H1 (cell line): ENCODE measurements around the gene MAD2L1BP. TPM values are rescaled to one million over a fixed set of nuclear protein-coding genes. Genes with fewer than 3 reads are reported as not detected.
A peak's percentile ranks its signal among the peaks of the same experiment; 100 is the strongest.

Experiments used
- CTCF ChIA-PET: fragments of 300-600 bp; sonication (Branson Sonifier 250); formaldehyde crosslinking; loops from one replicate; lab custom pipeline; 2021; ENCODE audit not compliant: partially characterized antibody; lab: Charles Lee
- POLR2A ChIA-PET: fragments of 300-600 bp; sonication (Branson Sonifier 250); formaldehyde crosslinking; loops from one replicate; lab custom pipeline; 2021; ENCODE audit warnings: inconsistent platforms; ENCODE audit not compliant: partially characterized antibody; lab: Charles Lee
- DNase-seq, 2 experiments: peaks; one replicate each; pipeline versions ENCODE4 v3.0.0 to v3.0.0-alpha.2; 2010 to 2022; ENCODE audit warnings: low spot score in 2 of 2, low read depth in 1 of 2, mixed read lengths in 1 of 2
- FAIRE-seq: peaks from 2 replicates; lab custom pipeline; 2011; peaks lifted over from hg19 to GRCh38; lab: Jason Lieb, UNC
- H2AFZ ChIP-seq: 2 replicates; pipeline ENCODE4 v1.8.1; 2012; ENCODE audit warnings: low read length, inconsistent platforms
- H2AK5ac ChIP-seq: 2 replicates; pipeline ENCODE4 v1.6.1; 2013; ENCODE audit warnings: low read depth, low read length
- H2BK120ac ChIP-seq: replicated peaks from 2 replicates; pipeline ENCODE3; 2013; ENCODE audit warnings: low read depth, low read length, inconsistent platforms
- H2BK12ac ChIP-seq: 2 replicates; pipeline ENCODE4 v1.6.1; 2013; ENCODE audit warnings: low read depth, low read length
- H2BK15ac ChIP-seq: 2 replicates; pipeline ENCODE4 v1.6.1; 2013; ENCODE audit warnings: low read length
- H2BK20ac ChIP-seq: 2 replicates; pipeline ENCODE4 v1.6.1; 2013; ENCODE audit warnings: low read length
- H2BK5ac ChIP-seq: 2 replicates; pipeline ENCODE4 v1.6.1; 2013; ENCODE audit warnings: low read depth, low read length
- H3K14ac ChIP-seq: 2 replicates; pipeline ENCODE4 v1.6.1; 2013; ENCODE audit warnings: inconsistent platforms; ENCODE audit not compliant: insufficient read length
- H3K18ac ChIP-seq: 2 replicates; pipeline ENCODE4 v1.6.1; 2013; ENCODE audit warnings: low read length; ENCODE audit errors: extremely low read depth
- H3K23ac ChIP-seq: 2 replicates; pipeline ENCODE4 v1.6.1; 2013; ENCODE audit warnings: inconsistent platforms; ENCODE audit not compliant: insufficient read length
- H3K23me2 ChIP-seq: 2 replicates; pipeline ENCODE4 v1.6.1; 2013; ENCODE audit warnings: low read depth, low read length
- H3K27ac ChIP-seq: 2 replicates; pipeline ENCODE4 v1.6.1; 2011; ENCODE audit warnings: low read depth, low read length, inconsistent platforms
- H3K27me3 ChIP-seq, 4 experiments: replicated peaks in 1 of 4; 1 replicate in 1 of 4; 2 replicates in 3 of 4; pipeline versions ENCODE4 v1.6.1 to v1.8.1; 2011 to 2013; ENCODE audit warnings: low read length in 3 of 4, mild to moderate bottlenecking in 3 of 4, inconsistent platforms in 2 of 4, mixed read lengths in 2 of 4, moderate library complexity in 1 of 4; ENCODE audit not compliant: control insufficient read depth in 3 of 4, insufficient read depth in 3 of 4; ENCODE audit errors: extremely low read depth in 1 of 4
- H3K36me3 ChIP-seq, 4 experiments: 2 replicates each; pipeline versions ENCODE4 v1.6.1 to v1.8.1; 2011 to 2013; ENCODE audit warnings: mild to moderate bottlenecking in 4 of 4, low read length in 3 of 4, moderate library complexity in 2 of 4, control low read depth in 1 of 4, inconsistent platforms in 1 of 4; ENCODE audit not compliant: insufficient read depth in 4 of 4, control insufficient read depth in 2 of 4
- H3K4ac ChIP-seq: replicated peaks from 2 replicates; pipeline ENCODE3; 2013; ENCODE audit warnings: low read length, low read depth, mixed read lengths, inconsistent platforms; ENCODE audit not compliant: insufficient read length
- H3K4me1 ChIP-seq, 4 experiments: replicated peaks in 1 of 4; 1 replicate in 1 of 4; 2 replicates in 3 of 4; pipeline versions ENCODE4 v1.6.1 to v1.8.1; 2011 to 2013; ENCODE audit warnings: low read length in 3 of 4, inconsistent platforms in 2 of 4, mixed read lengths in 1 of 4; ENCODE audit not compliant: insufficient read depth in 4 of 4, control insufficient read depth in 3 of 4
- H3K4me2 ChIP-seq, 2 experiments: 2 replicates each; pipeline versions ENCODE4 v1.6.1 to v1.8.1; 2011 to 2013; ENCODE audit warnings: low read depth in 2 of 2, low read length in 2 of 2, control low read depth in 1 of 2, inconsistent platforms in 1 of 2, mild to moderate bottlenecking in 1 of 2; ENCODE audit not compliant: insufficient read depth in 1 of 2
- H3K4me3 ChIP-seq, 4 experiments: fragments of 200-600, 300-600 bp in 1 of 4; sonication (generic), shearing (Covaris generic), sonication (Bioruptor Twin) in 1 of 4; 2 replicates each; pipeline versions ENCODE4 v1.5.1 to v1.8.1; 2011 to 2016; ENCODE audit warnings: low read length in 4 of 4, low read depth in 3 of 4, control low read depth in 2 of 4, inconsistent platforms in 2 of 4, mild to moderate bottlenecking in 2 of 4, mixed read lengths in 1 of 4, moderate library complexity in 1 of 4; ENCODE audit not compliant: insufficient read depth in 2 of 4; ENCODE audit errors: extremely low read depth in 1 of 4
- H3K56ac ChIP-seq: replicated peaks from 2 replicates; pipeline ENCODE3; 2013; ENCODE audit warnings: low read depth, mild to moderate bottlenecking, mixed read lengths, low read length, inconsistent platforms; ENCODE audit not compliant: insufficient read length
- H3K79me1 ChIP-seq: 2 replicates; pipeline ENCODE4 v1.6.1; 2013; ENCODE audit warnings: low read depth, low read length, control low read depth
- H3K79me2 ChIP-seq, 2 experiments: 2 replicates each; pipeline versions ENCODE4 v1.6.1 to v1.8.1; 2012 to 2013; ENCODE audit warnings: low read length in 2 of 2, mild to moderate bottlenecking in 2 of 2, inconsistent platforms in 1 of 2; ENCODE audit not compliant: insufficient read depth in 2 of 2, control insufficient read depth in 1 of 2
- H3K9ac ChIP-seq, 4 experiments: replicated peaks in 1 of 4; 1 replicate in 1 of 4; 2 replicates in 3 of 4; pipeline versions ENCODE4 v1.6.1 to v1.8.1; 2011 to 2013; ENCODE audit warnings: low read depth in 3 of 4, low read length in 3 of 4, control low read depth in 2 of 4, mild to moderate bottlenecking in 2 of 4, moderate library complexity in 2 of 4, inconsistent platforms in 1 of 4; ENCODE audit errors: extremely low read depth in 1 of 4
- H3K9me3 ChIP-seq, 2 experiments: 2 replicates each; pipeline versions ENCODE4 v1.6.1 to v1.8.1; 2012 to 2013; ENCODE audit warnings: mild to moderate bottlenecking in 2 of 2, moderate library complexity in 2 of 2, control low read depth in 1 of 2, inconsistent platforms in 1 of 2, low read depth in 1 of 2, low read length in 1 of 2, mixed read lengths in 1 of 2; ENCODE audit not compliant: insufficient read depth in 2 of 2
- H4K20me1 ChIP-seq, 2 experiments: replicated peaks in 1 of 2; 2 replicates each; pipeline versions ENCODE3 to v1.8.1; 2011 to 2013; ENCODE audit warnings: inconsistent platforms in 2 of 2, low read length in 2 of 2, mild to moderate bottlenecking in 1 of 2; ENCODE audit not compliant: insufficient read depth in 2 of 2, control insufficient read depth in 1 of 2
- H4K5ac ChIP-seq: 2 replicates; pipeline ENCODE4 v1.6.1; 2013; ENCODE audit warnings: low read length, low read depth, mixed read lengths, inconsistent platforms; ENCODE audit not compliant: insufficient read length
- H4K8ac ChIP-seq: 2 replicates; pipeline ENCODE4 v1.8.0; 2013; ENCODE audit warnings: mild to moderate bottlenecking, moderate library complexity, low read length, inconsistent platforms; ENCODE audit not compliant: insufficient read depth; ENCODE audit errors: extremely low read depth
- H4K91ac ChIP-seq: replicated peaks from 2 replicates; pipeline ENCODE3; 2013; ENCODE audit warnings: low read length, mixed read lengths, inconsistent platforms; ENCODE audit not compliant: insufficient read length
- CEBPB ChIP-seq: IDR thresholded peaks from 2 replicates; pipeline ENCODE4 v1.6.1; 2012; ENCODE audit warnings: low read depth, low read length
- CHD1 ChIP-seq: IDR thresholded peaks from 2 replicates; pipeline ENCODE4 v1.6.1; 2012; ENCODE audit warnings: low read depth, low read length, improper control_type of control experiment
- CHD2 ChIP-seq: IDR thresholded peaks from 2 replicates; pipeline ENCODE4 v1.6.1; 2012; ENCODE audit warnings: low read length, improper control_type of control experiment
- MAX ChIP-seq: IDR thresholded peaks from 2 replicates; pipeline ENCODE4 v1.6.1; 2012; ENCODE audit warnings: inconsistent platforms
- NANOG ChIP-seq: IDR thresholded peaks from 2 replicates; pipeline ENCODE4 v1.6.1; 2011; ENCODE audit warnings: low read length, low read depth, mild to moderate bottlenecking, inconsistent platforms; ENCODE audit not compliant: insufficient read depth, poor library complexity, severe bottlenecking
- SP2 ChIP-seq: IDR thresholded peaks from 2 replicates; pipeline ENCODE4 v1.6.1; 2012; ENCODE audit warnings: mild to moderate bottlenecking, low read length, inconsistent platforms
- SP4 ChIP-seq: IDR thresholded peaks from 2 replicates; pipeline ENCODE4 v1.6.1; 2012; ENCODE audit warnings: low read length, inconsistent platforms
- TCF12 ChIP-seq: IDR thresholded peaks from 2 replicates; pipeline ENCODE4 v1.6.1; 2011; ENCODE audit warnings: low read depth, mild to moderate bottlenecking, low read length
- WGBS, 2 experiments: shearing (Covaris generic) in 1 of 2; methylation state at CpG; one replicate each; pipeline versions ENCODE4 v1.1.6 to v1.1.7; 2013 to 2015; ENCODE audit warnings: low lambda C conversion rate in 2 of 2, mixed read lengths in 2 of 2, inconsistent platforms in 1 of 2, low coverage in 1 of 2, missing lambda C conversion rate in 1 of 2; ENCODE audit not compliant: insufficient replicate concordance in 2 of 2, insufficient coverage in 1 of 2, insufficient read length in 1 of 2; ENCODE audit errors: extremely low coverage in 1 of 2, missing lambda C conversion rate in 1 of 2; 5-methylcytosine and 5-hydroxymethylcytosine counted together
- polyA plus RNA-seq, 7 experiments: library from polyadenylated mRNA; depleted of rRNA in 3 of 7; stranded (reverse) in 5 of 7; unstranded in 2 of 7; fragments of >200 nt in 5 of 7; fragments of 200-250 nt in 2 of 7; gene quantifications; 1 replicate in 5 of 7; 2 replicates in 1 of 7; 4 replicates in 1 of 7; pipeline versions ENCODE4 v1.2.1 to v1.2.3, GENCODE V29; 2011 to 2013; ENCODE audit warnings: missing spikeins in 2 of 7, mixed read lengths in 2 of 7
- total RNA-seq: library from RNA; stranded (reverse); fragmentation: NEBNext Ultra II Directional; extraction: Animal tissue kit (Norgen Biotek cat#: 25700); gene quantifications from 2 replicates; pipeline ENCODE4 v1.2.1, GENCODE V29; 2021

The MAD2L1BP gene
- total and polyA plus RNA-seq, 2 of the 8 experiments (the other 6 are each of a cell fraction or from before 2014, with no cell fraction given) = 35.5 to 70.0 TPM

GRCh38 chr6:43666196-43666920 lies 30.7 kb downstream of the MAD2L1BP start:
- Histone ChIP-seq H2BK120ac (no peak overlapping the region), H3K9me3 (no peaks in the 10 kb centered on the region), H4K8ac (no peak overlapping the region), H3K23me2 (peaks cover 3% of the 10 kb centered on the region; the same call in 1 of the 2 replicates), H3K4me2 (no peak overlapping the region), H3K4me1 (peaks cover 5 to 27% (median 22%) of the 10 kb centered on the region in 4 experiments), H3K4me3 (no peak overlapping the region), H2AFZ (no peak overlapping the region), H2BK15ac (no peak overlapping the region), H2BK5ac (no peak overlapping the region), H4K20me1 (peaks cover 0 to 2% of the 10 kb centered on the region in 2 experiments), H3K23ac (no peak overlapping the region), H2BK12ac (no peak overlapping the region), H2BK20ac (no peak overlapping the region), H4K91ac (no peak overlapping the region), H3K79me1 (no peaks in the 10 kb centered on the region), H4K5ac (no peak overlapping the region), H3K56ac (no peak overlapping the region), H3K4ac (no peak overlapping the region), H2AK5ac (no peak overlapping the region), H3K27me3 (no peaks in the 10 kb centered on the region; a peak in 2 of 7 replicates), H3K36me3 (peaks cover 2 to 7% (median 5%) of the 10 kb centered on the region in 4 experiments; a peak in 3 of 8 replicates), H3K14ac (no peak overlapping the region), H3K18ac (no peak overlapping the region), H3K27ac (no peak overlapping the region), H3K79me2 (no peaks in the 10 kb centered on the region), H3K9ac (no peak overlapping the region)
- CTCF ChIA-PET = interaction anchor here (0.8 to 12.6 kb wide), 44 partner anchors 9 to 413 kb away, joined by 3 to 146 read pairs (median 5); partner anchors contain the start of genes RSPH9 and VEGFA
- TF ChIP-seq CHD1 (no peak), SP4 (0 out of 2 replicates have a peak, but pooled peaks have one; percentile 3), SP2 (no peak), NANOG (no peak), MAX (no peak), TCF12 (no peak), CHD2 (no peak), CEBPB (no peak)
- FAIRE-seq (no peak), DNase-seq (no peak)
- POLR2A ChIA-PET = interaction anchor here (0.9 to 10.0 kb wide), 17 partner anchors 10 to 408 kb away, joined by 3 to 85 read pairs (median 10); partner anchors contain the start of genes GTPBP2, MRPS18A, RSPH9 and VEGFA
- WGBS, 2 experiments = 83% methylated on average over 13 of the region's 13 CpGs; no CpG with 5 or more reads in 1 of the 2 experiments
